T-cell (primary cell): ENCODE results near the gene ZNF205. TPM values are rescaled to one million over a fixed set of nuclear protein-coding genes. Genes with fewer than 3 reads are reported as not detected.

Experiments used
- ATAC-seq, 4 experiments: fragments of 200-7000 bp in 3 of 4; fragments of 150-1000 bp in 1 of 4; cut with Tn5 transposase; replicated peaks in 1 of 4; 1 replicate in 3 of 4; 2 replicates in 1 of 4; pipeline ENCODE4 v1.10.0; 2021; ENCODE audit warnings: moderate library complexity in 3 of 4, mild to moderate bottlenecking in 2 of 4, moderate number of reproducible peaks in 1 of 4
- CTCF ChIA-PET, 2 donors: fragments of 300-600 bp; sonication (Branson Sonifier 250); formaldehyde crosslinking; loops; one replicate each; lab custom pipeline; 2022; ENCODE audit warnings: antibody characterized with exemption in 2 of 2; lab: Charles Lee
- POLR2A ChIA-PET, 2 donors: fragments of 300-600 bp; sonication (Branson Sonifier 250); formaldehyde crosslinking; loops; one replicate each; lab custom pipeline; 2022; ENCODE audit warnings: antibody characterized with exemption in 2 of 2; lab: Charles Lee
- DNase-seq, 35 experiments: peaks; one replicate each; pipeline versions ENCODE4 v3.0.0 to v3.0.0-alpha.2; 2013 to 2023
- H3K27ac ChIP-seq: one replicate; pipeline ENCODE4 v1.5.1; 2013; ENCODE audit warnings: low read length
- H3K27me3 ChIP-seq, 2 experiments: replicated peaks in 1 of 2; 1 replicate in 1 of 2; 2 replicates in 1 of 2; pipeline versions ENCODE4 v1.6.1 to v1.7.0; 2013; ENCODE audit warnings: low read length in 1 of 2, mixed read lengths in 1 of 2; ENCODE audit not compliant: control insufficient read depth in 2 of 2, insufficient read depth in 2 of 2; ENCODE audit errors: extremely low read depth in 1 of 2
- H3K36me3 ChIP-seq, 2 donors: 1 replicate in 1 of 2; 2 replicates in 1 of 2; pipeline versions ENCODE4 v1.6.1 to v1.7.0; 2013; ENCODE audit warnings: low read length in 1 of 2; ENCODE audit not compliant: control insufficient read depth in 2 of 2, insufficient read depth in 1 of 2; ENCODE audit errors: extremely low read depth in 1 of 2
- H3K4me1 ChIP-seq, 2 experiments: 1 replicate in 1 of 2; 2 replicates in 1 of 2; pipeline versions ENCODE4 v1.6.1 to v1.7.0; 2013; ENCODE audit warnings: low read length in 2 of 2, mixed read lengths in 1 of 2; ENCODE audit not compliant: insufficient read depth in 2 of 2, control insufficient read depth in 1 of 2; ENCODE audit errors: extremely low read depth in 1 of 2
- H3K4me3 ChIP-seq, 2 donors: 1 replicate in 1 of 2; 2 replicates in 1 of 2; pipeline versions ENCODE4 v1.5.1 to v1.7.0; 2013; ENCODE audit warnings: mild to moderate bottlenecking in 2 of 2, low read length in 1 of 2, moderate library complexity in 1 of 2; ENCODE audit not compliant: control insufficient read depth in 1 of 2; ENCODE audit errors: extremely low read depth in 1 of 2
- H3K9me3 ChIP-seq: 2 replicates; pipeline ENCODE4 v1.7.0; 2013
- H3K27ac Mint-ChIP-seq, 2 donors: one replicate each; pipeline ENCODE4 v1.8.0; 2020 to 2021; ENCODE audit warnings: mild to moderate bottlenecking in 2 of 2, mixed read lengths in 2 of 2
- H3K27me3 Mint-ChIP-seq, 2 donors: one replicate each; pipeline ENCODE4 v1.8.0; 2021 to 2022; ENCODE audit warnings: mixed read lengths in 2 of 2
- H3K36me3 Mint-ChIP-seq: one replicate; pipeline ENCODE4 v1.8.0; 2021; ENCODE audit warnings: mixed read lengths
- H3K4me1 Mint-ChIP-seq, 3 donors: one replicate each; pipeline ENCODE4 v1.8.0; 2020 to 2022; ENCODE audit warnings: mixed read lengths in 3 of 3, mild to moderate bottlenecking in 1 of 3
- H3K4me3 Mint-ChIP-seq, 3 donors: one replicate each; pipeline ENCODE4 v1.8.0; 2020 to 2022; ENCODE audit warnings: mild to moderate bottlenecking in 3 of 3, mixed read lengths in 3 of 3, moderate library complexity in 3 of 3
- H3K9me3 Mint-ChIP-seq, 3 donors: one replicate each; pipeline ENCODE4 v1.8.0; 2020 to 2022; ENCODE audit warnings: mixed read lengths in 3 of 3
- WGBS: methylation state at CpG from one replicate; pipeline ENCODE4 v1.1.5; 2013; ENCODE audit warnings: missing lambda C conversion rate; ENCODE audit not compliant: insufficient coverage; 5-methylcytosine and 5-hydroxymethylcytosine counted together
- total RNA-seq, 35 experiments: library from RNA in 6 of 35; stranded (reverse) in 6 of 35; fragments of 120-200 nt in 1 of 35; gene quantifications; one replicate each; pipeline versions ENCODE4 v1.2.1 to v1.2.4 and lab custom pipeline; 2013 to 2026

The ZNF205 gene
- total RNA-seq, 5 donors from 2014 or later (not counting 1 experiment from before 2014, with no cell fraction given), result 0.38 TPM; not detected in 4

DNA sequence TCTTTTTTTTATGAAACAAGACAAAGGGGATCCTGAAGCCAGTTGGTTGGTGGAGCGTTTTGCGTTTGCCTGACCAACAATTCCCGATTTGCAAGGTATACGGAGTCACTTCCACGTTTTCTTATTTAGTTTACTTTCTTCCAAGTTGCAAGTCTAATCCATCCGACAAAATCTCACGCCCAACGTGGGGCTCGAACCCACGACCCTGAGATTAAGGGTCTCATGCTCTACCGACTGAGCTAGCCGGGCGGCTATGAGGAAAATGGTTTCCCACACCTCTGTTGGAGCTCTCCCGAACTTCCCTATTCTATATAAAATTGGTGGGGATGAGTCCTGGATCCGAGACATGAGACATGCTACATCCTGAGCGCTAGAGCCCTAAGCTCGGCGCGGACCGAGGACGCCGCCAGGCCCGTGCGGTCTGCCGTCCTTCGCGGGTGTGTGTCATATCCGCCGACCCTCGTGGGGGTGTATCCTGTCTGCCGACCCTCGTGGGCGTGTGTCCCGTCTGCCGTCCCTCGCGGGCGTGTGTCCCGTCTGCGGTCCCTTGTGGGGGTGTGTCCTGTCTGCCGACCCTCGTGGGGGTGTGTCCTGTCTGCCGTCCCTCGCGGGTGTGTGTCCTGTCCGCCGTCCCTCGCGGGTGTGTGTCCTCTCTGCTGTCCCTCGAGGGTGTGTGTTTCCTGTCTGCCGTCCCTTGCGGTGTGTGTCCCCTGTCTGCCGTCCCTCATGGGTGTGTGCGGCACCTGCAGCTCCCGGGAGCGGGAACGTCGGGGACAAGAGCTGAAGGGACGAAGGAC is 45.0 kb downstream of the ZNF205 start:
- no peaks in the 10 kb centered on the region for H3K36me3 Mint-ChIP-seq
- ChIA-PET CTCF (interaction anchor here (0.6 to 1.4 kb wide), 2 partner anchors 7 to 56 kb away, joined by 6 to 8 read pairs; no protein-coding TSS in a partner anchor), POLR2A (interaction anchor here in 1 of 2 donors (0.7 kb wide), 1 partner anchor 156 kb away, joined by 3 read pairs; no protein-coding TSS in a partner anchor)
- peaks cover 0 to 4% of the 10 kb centered on the region in 2 donors for H3K27me3 Mint-ChIP-seq
- H3K4me1 Mint-ChIP-seq, result peaks cover 27 to 34% (median 30%) of the 10 kb centered on the region in 3 donors
- Histone ChIP-seq H3K4me1 (peaks cover 12 to 33% of the 10 kb centered on the region in 2 experiments), H3K4me3 (peak overlapping the region; percentile 57 to 67), H3K9me3 (no peaks in the 10 kb centered on the region), H3K27ac (peak overlapping the region; percentile 69), H3K27me3 (peaks cover 0 to 8% of the 10 kb centered on the region in 2 experiments), H3K36me3 (no peaks in the 10 kb centered on the region)
- DNase-seq (peak in 21 of 35 experiments; percentile 15 to 70 (median 38)), ATAC-seq (peak; percentile 1 to 11 (median 6))
- H3K9me3 Mint-ChIP-seq, result peaks cover 0 to 24% (median 2%) of the 10 kb centered on the region in 3 donors
- peak overlapping the region; percentile 87 to 96 (median 91) for H3K4me3 Mint-ChIP-seq
- 2% methylated on average over 48 of the region's 59 CpGs for WGBS
- peak overlapping the region; percentile 88 to 90 for H3K27ac Mint-ChIP-seq

DNA sequence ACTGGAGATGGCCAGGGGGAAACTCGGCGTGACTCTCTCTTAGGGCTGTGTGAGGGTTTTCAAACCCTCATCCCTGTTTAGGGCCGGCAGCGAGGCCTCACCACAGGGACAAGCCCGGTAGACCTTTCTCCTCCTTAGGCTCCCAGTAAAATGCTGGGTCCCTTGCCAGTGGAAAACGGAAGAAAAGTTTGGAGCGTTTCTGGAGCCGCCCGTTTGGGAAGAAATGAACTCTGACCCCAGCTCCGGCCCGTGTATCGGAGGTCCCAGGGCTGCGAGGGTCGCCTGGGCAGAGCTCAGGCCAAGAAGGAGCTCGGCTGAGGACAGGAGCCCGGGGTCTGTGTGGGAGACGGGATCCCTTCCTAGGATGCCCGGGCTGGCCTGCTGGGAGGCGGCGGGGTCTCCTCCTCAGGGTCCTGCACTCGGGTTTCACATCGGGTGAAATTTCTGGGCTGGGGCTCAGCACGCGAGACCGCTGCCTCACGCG is 45.7 kb downstream of the ZNF205 start:
- H3K27me3 ChIP-seq, result peaks cover 0 to 7% of the 10 kb centered on the region in 2 experiments
- H3K27ac ChIP-seq, result peak overlapping the region; percentile 69
- Mint-ChIP-seq H3K36me3 (no peaks in the 10 kb centered on the region), H3K27ac (peak overlapping the region; percentile 88 to 90), H3K9me3 (peaks cover 0 to 20% (median 2%) of the 10 kb centered on the region in 3 donors), H3K27me3 (no peaks in the 10 kb centered on the region), H3K4me3 (peak overlapping the region; percentile 87 to 96 (median 91)), H3K4me1 (peaks cover 22 to 29% (median 24%) of the 10 kb centered on the region in 3 donors)
- ChIA-PET POLR2A (interaction anchor here (0.7 kb wide), 2 partner anchors 9 to 12 kb away, joined by 3 to 16 read pairs; no protein-coding TSS in a partner anchor), CTCF (interaction anchor here (0.6 to 1.4 kb wide), 6 partner anchors 8 to 906 kb away, joined by 3 to 13 read pairs (median 4); no protein-coding TSS in a partner anchor)
- ATAC-seq, result peak; percentile 12 to 20 (median 15)
- H3K9me3 ChIP-seq, result no peaks in the 10 kb centered on the region
- no peaks in the 10 kb centered on the region for H3K36me3 ChIP-seq
- WGBS, result 2% methylated on average over 23 of the region's 27 CpGs
- no peak for DNase-seq
- H3K4me1 ChIP-seq, result peaks cover 12 to 30% of the 10 kb centered on the region in 2 experiments
- H3K4me3 ChIP-seq, result peak overlapping the region; percentile 57 to 67

DNA sequence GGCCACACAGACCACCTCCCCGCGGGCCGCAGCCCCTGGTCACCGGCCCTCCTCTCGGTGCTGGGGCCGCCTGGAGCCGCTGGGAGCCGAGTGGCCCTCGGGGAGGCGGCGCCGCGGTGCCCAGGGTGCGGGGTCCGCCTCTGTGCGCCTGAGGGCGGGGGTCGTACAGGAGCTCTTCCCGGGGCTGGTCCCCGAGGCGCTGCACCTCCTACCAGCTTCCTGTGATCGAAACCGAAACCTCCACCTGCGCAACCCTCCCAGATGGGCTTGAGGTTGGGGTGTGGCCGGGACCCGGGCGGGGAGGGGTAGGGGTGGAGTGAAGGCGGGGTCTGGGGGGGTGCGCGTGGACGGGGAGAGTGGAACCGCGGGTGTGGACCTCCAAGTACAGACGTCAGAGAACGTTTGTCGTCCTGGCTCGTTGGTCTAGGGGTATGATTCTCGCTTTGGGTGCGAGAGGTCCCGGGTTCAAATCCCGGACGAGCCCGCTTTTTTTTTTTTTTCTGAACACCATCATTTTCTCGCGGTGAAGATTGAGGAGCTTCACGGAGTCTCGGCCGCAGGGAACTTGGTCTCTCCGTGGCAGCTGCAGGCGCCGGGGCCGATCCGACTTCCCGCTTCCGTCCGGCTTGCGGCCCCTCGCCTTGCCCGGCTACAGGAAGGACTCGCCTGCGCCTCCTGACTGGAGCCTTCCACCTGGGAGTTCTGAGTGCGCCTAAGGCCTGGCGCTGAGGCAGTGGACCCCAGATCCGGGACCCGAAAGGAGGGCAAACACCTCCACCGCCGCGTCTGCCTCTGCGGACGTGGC is 46.3 kb downstream of the ZNF205 start:
- no peaks in the 10 kb centered on the region for H3K36me3 Mint-ChIP-seq
- peak; percentile 86 to 97 (median 94) for DNase-seq
- peaks cover 12 to 30% of the 10 kb centered on the region in 2 experiments for H3K4me1 ChIP-seq
- WGBS, result 1% methylated on average over 65 of the region's 70 CpGs
- H3K4me3 Mint-ChIP-seq, result peak overlapping the region; percentile 87 to 96 (median 91)
- ChIA-PET POLR2A (interaction anchor here (0.6 to 0.7 kb wide), 5 partner anchors 9 to 276 kb away, joined by 3 to 16 read pairs (median 7); partner anchors contain the start of gene ZNF200 (in 1 of the 2)), CTCF (interaction anchor here (0.6 to 1.4 kb wide), 6 partner anchors 8 to 906 kb away, joined by 3 to 13 read pairs (median 4); no protein-coding TSS in a partner anchor)
- H3K36me3 ChIP-seq, result no peaks in the 10 kb centered on the region
- peak overlapping the region; percentile 92 to 94 for H3K27ac Mint-ChIP-seq
- H3K27me3 ChIP-seq, result peaks cover 0 to 7% of the 10 kb centered on the region in 2 experiments
- H3K27ac ChIP-seq, result peak overlapping the region; percentile 69
- peaks cover 22 to 31% (median 24%) of the 10 kb centered on the region in 3 donors for H3K4me1 Mint-ChIP-seq
- peak overlapping the region; percentile 57 to 75 for H3K4me3 ChIP-seq
- no peaks in the 10 kb centered on the region for H3K9me3 ChIP-seq
- ATAC-seq, result peak; percentile 89 to 93 (median 92)
- no peaks in the 10 kb centered on the region for H3K27me3 Mint-ChIP-seq
- peaks cover 0 to 20% (median 2%) of the 10 kb centered on the region in 3 donors for H3K9me3 Mint-ChIP-seq

DNA sequence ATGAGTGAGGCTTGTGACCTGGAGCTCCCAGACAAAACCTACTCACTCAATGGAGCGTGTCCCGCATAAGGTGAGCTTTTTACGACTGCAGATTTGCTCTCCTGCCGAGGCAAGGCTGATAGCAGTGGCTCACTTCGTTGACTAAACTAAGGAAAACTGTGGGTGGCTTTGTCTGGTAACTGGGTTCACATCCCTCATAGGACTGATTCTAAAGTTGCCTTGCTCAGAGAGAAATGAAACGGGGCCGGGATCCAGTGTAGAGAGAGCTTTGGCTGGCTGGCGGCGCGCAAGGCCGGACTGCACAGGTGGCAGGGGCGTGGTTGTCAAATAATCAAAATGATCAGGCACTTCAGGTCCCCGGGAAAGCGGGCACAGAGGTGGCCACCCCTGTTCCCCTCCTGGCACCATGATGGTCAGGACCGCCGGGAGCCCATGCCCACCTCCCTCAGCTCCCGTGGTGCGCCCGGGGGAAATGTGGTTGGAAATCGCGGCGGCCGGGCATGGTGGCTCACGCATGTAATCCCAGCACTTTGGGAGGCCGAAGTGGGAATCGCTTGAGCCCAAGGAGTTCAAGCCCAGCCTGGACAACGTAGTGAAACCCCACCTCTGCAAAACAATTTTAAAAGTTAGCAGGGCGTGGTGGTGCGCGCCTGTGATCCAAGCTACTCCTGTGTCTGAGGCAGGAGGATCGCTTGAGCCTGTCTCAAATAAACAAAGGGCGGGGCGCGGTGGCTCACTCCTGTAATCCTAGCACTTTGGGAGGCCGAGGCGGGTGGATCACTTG is 49.0 kb downstream of the ZNF205 start:
- peak overlapping the region in 2 of 3 donors; percentile 39 to 63 for H3K4me3 Mint-ChIP-seq
- H3K27me3 Mint-ChIP-seq, result no peaks in the 10 kb centered on the region
- H3K9me3 ChIP-seq, result no peaks in the 10 kb centered on the region
- no peak for ATAC-seq
- H3K4me3 ChIP-seq, result no peak overlapping the region
- H3K27me3 ChIP-seq, result peaks cover 0 to 11% of the 10 kb centered on the region in 2 experiments
- peaks cover 0 to 8% (median 0%) of the 10 kb centered on the region in 3 donors for H3K9me3 Mint-ChIP-seq
- no peak for DNase-seq
- H3K36me3 Mint-ChIP-seq, result no peaks in the 10 kb centered on the region
- POLR2A ChIA-PET, result interaction anchor here in 1 of 2 donors (0.6 kb wide), 1 partner anchor 86 kb away, joined by 3 read pairs; no protein-coding TSS in a partner anchor
- CTCF ChIA-PET, result interaction anchor here in 1 of 2 donors (0.6 to 0.7 kb wide), 2 partner anchors 9 kb away, joined by 3 to 9 read pairs; no protein-coding TSS in a partner anchor
- H3K36me3 ChIP-seq, result no peaks in the 10 kb centered on the region
- peaks cover 17 to 38% of the 10 kb centered on the region in 2 experiments for H3K4me1 ChIP-seq
- H3K4me1 Mint-ChIP-seq, result peaks cover 28 to 37% (median 33%) of the 10 kb centered on the region in 3 donors
- H3K27ac ChIP-seq, result no peak overlapping the region
- WGBS, result 93% methylated on average over 27 of the region's 36 CpGs
- peak overlapping the region in 1 of 2 donors; percentile 22 for H3K27ac Mint-ChIP-seq

DNA sequence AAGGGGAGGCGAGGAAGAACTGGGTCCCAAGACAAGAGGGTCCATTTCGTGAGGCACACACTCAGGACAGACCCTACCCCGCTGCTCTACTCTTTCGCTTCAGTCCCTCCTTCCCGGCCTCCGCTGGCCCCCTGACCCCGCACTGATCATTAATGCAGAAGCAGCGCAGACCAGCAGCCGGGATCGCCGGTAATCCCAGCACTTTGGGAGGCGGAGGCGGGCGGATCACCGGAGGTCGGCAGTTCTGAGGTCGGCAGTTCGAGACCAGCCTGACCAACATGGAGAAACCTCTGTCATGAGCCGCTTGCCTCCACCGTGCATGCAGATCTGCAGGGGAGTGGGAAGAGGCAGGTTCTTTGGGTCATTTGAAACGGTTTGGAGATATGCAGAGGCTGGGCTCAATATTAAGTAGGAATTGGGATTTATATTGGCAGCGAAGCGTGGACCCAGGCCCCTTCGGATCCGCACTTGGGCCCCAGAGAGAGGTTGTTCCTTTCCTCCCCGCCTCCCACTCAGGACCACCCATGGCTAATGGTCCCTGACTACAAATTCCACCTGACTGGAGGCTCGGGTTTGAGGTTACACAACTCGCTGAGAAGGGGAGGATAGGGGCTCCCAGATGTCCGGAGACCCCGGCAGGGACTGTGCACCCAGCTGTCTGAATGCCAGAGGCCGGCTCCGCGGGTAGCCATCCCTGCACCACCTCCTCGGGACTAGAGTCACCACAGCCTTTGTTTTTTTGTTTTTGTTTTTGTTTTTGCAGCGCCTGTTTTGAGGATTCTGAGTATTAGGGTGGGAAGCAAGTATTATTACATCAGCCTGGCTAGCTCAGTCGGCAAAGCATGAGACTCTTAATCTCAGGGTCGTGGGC is 52.0 kb downstream of the ZNF205 start:
- peaks cover 4 to 8% of the 10 kb centered on the region in 2 experiments for H3K27me3 ChIP-seq
- no peak overlapping the region for H3K27ac ChIP-seq
- DNase-seq, result no peak
- ChIA-PET CTCF (no interaction called here), POLR2A (no interaction called here)
- H3K36me3 Mint-ChIP-seq, result no peaks in the 10 kb centered on the region
- H3K4me3 ChIP-seq, result no peak overlapping the region
- H3K4me1 Mint-ChIP-seq, result peaks cover 13 to 20% (median 13%) of the 10 kb centered on the region in 3 donors
- 87% methylated on average over 23 of the region's 37 CpGs for WGBS
- H3K36me3 ChIP-seq, result no peaks in the 10 kb centered on the region
- no peaks in the 10 kb centered on the region for H3K27me3 Mint-ChIP-seq
- H3K4me3 Mint-ChIP-seq, result no peak overlapping the region
- no peak overlapping the region for H3K27ac Mint-ChIP-seq
- no peak for ATAC-seq
- no peaks in the 10 kb centered on the region for H3K9me3 ChIP-seq
- H3K4me1 ChIP-seq, result peaks cover 4 to 18% of the 10 kb centered on the region in 2 experiments
- no peaks in the 10 kb centered on the region for H3K9me3 Mint-ChIP-seq
